Esophagus muscularis mucosa (tissue), 4 donors: ENCODE results near the gene DNM1.

ENCODE experiments used
- EP300 ChIP-seq: sonication (generic); formaldehyde crosslinking; IDR thresholded peaks from one replicate; pipeline ENCODE4 v1.6.1; 2017; ENCODE audit warnings: antibody characterized with exemption
- POLR2A ChIP-seq: fragments of 450-650 bp; IDR thresholded peaks from one replicate; pipeline ENCODE4 v1.6.1; 2017; ENCODE audit warnings: antibody characterized with exemption, moderate library complexity, mild to moderate bottlenecking, low read depth
- POLR2AphosphoS5 ChIP-seq, 2 donors: sonication (generic); formaldehyde crosslinking; IDR thresholded peaks; one replicate each; pipeline ENCODE4 v1.6.1; 2017; ENCODE audit warnings: antibody characterized with exemption in 2 of 2
- TF ChIP-seq, protein P1 (sequence below), 3 experiments: fragments of 200-600 bp in 2 of 3; fragments of 450-650 bp in 1 of 3; sonication (generic) in 2 of 3; IDR thresholded peaks; one replicate each; pipeline ENCODE4 v1.5.1; 2017 to 2019; ENCODE audit warnings: antibody characterized with exemption in 3 of 3, mild to moderate bottlenecking in 2 of 3, moderate library complexity in 1 of 3

DNA sequence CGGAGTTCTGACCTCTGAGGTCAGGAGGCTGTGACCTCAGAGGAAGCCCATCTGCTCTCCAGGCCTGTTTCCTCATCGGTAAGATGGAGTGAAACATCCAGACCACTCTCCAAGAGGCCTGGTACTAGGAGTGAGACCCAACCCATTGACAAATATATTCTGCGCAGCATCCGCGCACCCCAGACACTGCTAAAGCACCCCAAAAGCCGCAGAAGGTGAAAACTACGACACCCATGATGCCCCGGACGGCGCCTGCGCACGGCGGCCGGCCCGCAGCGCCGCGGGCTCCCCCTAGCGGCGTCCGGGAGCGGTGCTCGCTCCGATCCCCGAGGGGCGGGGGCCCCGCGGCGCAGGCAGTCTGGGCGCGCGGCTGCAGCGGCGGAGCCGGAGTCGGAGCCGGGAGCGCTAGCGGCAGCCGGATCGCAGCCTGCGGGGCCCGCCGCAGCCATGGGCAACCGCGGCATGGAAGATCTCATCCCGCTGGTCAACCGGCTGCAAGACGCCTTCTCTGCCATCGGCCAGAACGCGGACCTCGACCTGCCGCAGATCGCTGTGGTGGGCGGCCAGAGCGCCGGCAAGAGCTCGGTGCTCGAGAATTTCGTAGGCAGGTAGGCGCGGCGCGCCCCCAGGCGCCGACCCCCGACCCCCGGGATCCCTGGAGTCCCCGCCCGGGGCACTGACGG is at the start of gene DNM1:
- TF ChIP-seq POLR2A (no peak), POLR2AphosphoS5 (IDR thresholded peaks at IDR 0.05) (peak in 1 of 2 donors; percentile 48), EP300 (no peak)
- TF ChIP-seq, protein P1, sequence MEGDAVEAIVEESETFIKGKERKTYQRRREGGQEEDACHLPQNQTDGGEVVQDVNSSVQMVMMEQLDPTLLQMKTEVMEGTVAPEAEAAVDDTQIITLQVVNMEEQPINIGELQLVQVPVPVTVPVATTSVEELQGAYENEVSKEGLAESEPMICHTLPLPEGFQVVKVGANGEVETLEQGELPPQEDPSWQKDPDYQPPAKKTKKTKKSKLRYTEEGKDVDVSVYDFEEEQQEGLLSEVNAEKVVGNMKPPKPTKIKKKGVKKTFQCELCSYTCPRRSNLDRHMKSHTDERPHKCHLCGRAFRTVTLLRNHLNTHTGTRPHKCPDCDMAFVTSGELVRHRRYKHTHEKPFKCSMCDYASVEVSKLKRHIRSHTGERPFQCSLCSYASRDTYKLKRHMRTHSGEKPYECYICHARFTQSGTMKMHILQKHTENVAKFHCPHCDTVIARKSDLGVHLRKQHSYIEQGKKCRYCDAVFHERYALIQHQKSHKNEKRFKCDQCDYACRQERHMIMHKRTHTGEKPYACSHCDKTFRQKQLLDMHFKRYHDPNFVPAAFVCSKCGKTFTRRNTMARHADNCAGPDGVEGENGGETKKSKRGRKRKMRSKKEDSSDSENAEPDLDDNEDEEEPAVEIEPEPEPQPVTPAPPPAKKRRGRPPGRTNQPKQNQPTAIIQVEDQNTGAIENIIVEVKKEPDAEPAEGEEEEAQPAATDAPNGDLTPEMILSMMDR (IDR thresholded peaks at IDR 0.05) = peak in 2 of 3 experiments; percentile 94 to 99
